T-cell (primary cell): Measurements from ENCODE around the gene PDCD11. TPM values are rescaled to one million over a fixed set of nuclear protein-coding genes. Genes with fewer than 3 reads are reported as not detected.

ENCODE experiments used
- ATAC-seq, 4 experiments: fragments of 200-7000 bp in 3 of 4; fragments of 150-1000 bp in 1 of 4; cut with Tn5 transposase; replicated peaks in 1 of 4; 1 replicate in 3 of 4; 2 replicates in 1 of 4; pipeline ENCODE4 v1.10.0; 2021; ENCODE audit warnings: moderate library complexity in 3 of 4, mild to moderate bottlenecking in 2 of 4, moderate number of reproducible peaks in 1 of 4
- CTCF ChIA-PET, 2 donors: fragments of 300-600 bp; sonication (Branson Sonifier 250); formaldehyde crosslinking; loops; one replicate each; lab custom pipeline; 2022; ENCODE audit warnings: antibody characterized with exemption in 2 of 2; lab: Charles Lee
- POLR2A ChIA-PET, 2 donors: fragments of 300-600 bp; sonication (Branson Sonifier 250); formaldehyde crosslinking; loops; one replicate each; lab custom pipeline; 2022; ENCODE audit warnings: antibody characterized with exemption in 2 of 2; lab: Charles Lee
- DNase-seq, 35 experiments: peaks; one replicate each; pipeline versions ENCODE4 v3.0.0 to v3.0.0-alpha.2; 2013 to 2023
- H3K27ac ChIP-seq: one replicate; pipeline ENCODE4 v1.5.1; 2013; ENCODE audit warnings: low read length
- H3K27me3 ChIP-seq, 2 experiments: replicated peaks in 1 of 2; 1 replicate in 1 of 2; 2 replicates in 1 of 2; pipeline versions ENCODE4 v1.6.1 to v1.7.0; 2013; ENCODE audit warnings: low read length in 1 of 2, mixed read lengths in 1 of 2; ENCODE audit not compliant: control insufficient read depth in 2 of 2, insufficient read depth in 2 of 2; ENCODE audit errors: extremely low read depth in 1 of 2
- H3K36me3 ChIP-seq, 2 donors: 1 replicate in 1 of 2; 2 replicates in 1 of 2; pipeline versions ENCODE4 v1.6.1 to v1.7.0; 2013; ENCODE audit warnings: low read length in 1 of 2; ENCODE audit not compliant: control insufficient read depth in 2 of 2, insufficient read depth in 1 of 2; ENCODE audit errors: extremely low read depth in 1 of 2
- H3K4me1 ChIP-seq, 2 experiments: 1 replicate in 1 of 2; 2 replicates in 1 of 2; pipeline versions ENCODE4 v1.6.1 to v1.7.0; 2013; ENCODE audit warnings: low read length in 2 of 2, mixed read lengths in 1 of 2; ENCODE audit not compliant: insufficient read depth in 2 of 2, control insufficient read depth in 1 of 2; ENCODE audit errors: extremely low read depth in 1 of 2
- H3K4me3 ChIP-seq, 2 donors: 1 replicate in 1 of 2; 2 replicates in 1 of 2; pipeline versions ENCODE4 v1.5.1 to v1.7.0; 2013; ENCODE audit warnings: mild to moderate bottlenecking in 2 of 2, low read length in 1 of 2, moderate library complexity in 1 of 2; ENCODE audit not compliant: control insufficient read depth in 1 of 2; ENCODE audit errors: extremely low read depth in 1 of 2
- H3K9me3 ChIP-seq: 2 replicates; pipeline ENCODE4 v1.7.0; 2013
- H3K27ac Mint-ChIP-seq, 2 donors: one replicate each; pipeline ENCODE4 v1.8.0; 2020 to 2021; ENCODE audit warnings: mild to moderate bottlenecking in 2 of 2, mixed read lengths in 2 of 2
- H3K27me3 Mint-ChIP-seq, 2 donors: one replicate each; pipeline ENCODE4 v1.8.0; 2021 to 2022; ENCODE audit warnings: mixed read lengths in 2 of 2
- H3K36me3 Mint-ChIP-seq: one replicate; pipeline ENCODE4 v1.8.0; 2021; ENCODE audit warnings: mixed read lengths
- H3K4me1 Mint-ChIP-seq, 3 donors: one replicate each; pipeline ENCODE4 v1.8.0; 2020 to 2022; ENCODE audit warnings: mixed read lengths in 3 of 3, mild to moderate bottlenecking in 1 of 3
- H3K4me3 Mint-ChIP-seq, 3 donors: one replicate each; pipeline ENCODE4 v1.8.0; 2020 to 2022; ENCODE audit warnings: mild to moderate bottlenecking in 3 of 3, mixed read lengths in 3 of 3, moderate library complexity in 3 of 3
- H3K9me3 Mint-ChIP-seq, 3 donors: one replicate each; pipeline ENCODE4 v1.8.0; 2020 to 2022; ENCODE audit warnings: mixed read lengths in 3 of 3
- WGBS: methylation state at CpG from one replicate; pipeline ENCODE4 v1.1.5; 2013; ENCODE audit warnings: missing lambda C conversion rate; ENCODE audit not compliant: insufficient coverage; 5-methylcytosine and 5-hydroxymethylcytosine counted together
- total RNA-seq, 35 experiments: library from RNA in 6 of 35; stranded (reverse) in 6 of 35; fragments of 120-200 nt in 1 of 35; gene quantifications; one replicate each; pipeline versions ENCODE4 v1.2.1 to v1.2.4 and lab custom pipeline; 2013 to 2026

The PDCD11 gene
- total RNA-seq, 5 donors from 2014 or later (not counting 1 experiment from before 2014, with no cell fraction given), result 24.0 to 53.3 (median 45.2) TPM

DNA sequence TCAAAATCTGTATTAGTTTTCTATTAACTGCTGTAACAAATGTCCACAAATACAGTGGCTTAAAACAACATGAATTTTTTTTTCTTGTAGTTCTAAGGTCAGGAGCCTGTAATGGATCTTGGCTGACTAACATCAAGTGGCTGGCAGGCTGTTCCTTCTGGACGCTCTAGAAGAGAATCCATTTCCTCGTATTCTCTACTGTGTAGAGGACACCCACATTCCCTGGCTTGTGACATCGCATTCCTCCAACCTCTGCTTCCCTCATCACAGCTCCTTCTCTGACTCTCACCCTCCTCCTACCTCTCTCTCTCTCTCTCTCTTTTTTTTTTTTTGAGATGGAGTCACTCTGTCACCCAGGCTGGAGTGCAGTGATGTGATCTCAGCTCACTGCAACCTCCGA is 67.1 kb downstream of the PDCD11 start:
- H3K4me1 Mint-ChIP-seq, result peaks cover 0 to 16% (median 13%) of the 10 kb centered on the region in 3 donors
- H3K36me3 Mint-ChIP-seq, result no peaks in the 10 kb centered on the region
- no peaks in the 10 kb centered on the region for H3K9me3 Mint-ChIP-seq
- DNase-seq, result no peak
- no peaks in the 10 kb centered on the region for H3K27me3 Mint-ChIP-seq
- WGBS, result 93% methylated on average over 2 of the region's 4 CpGs
- no peak overlapping the region for H3K4me3 Mint-ChIP-seq
- ChIA-PET CTCF (interaction anchor here in 1 of 2 donors (1.2 kb wide), 1 partner anchor 9 kb away, joined by 3 read pairs; no protein-coding TSS in a partner anchor), POLR2A (no interaction called here)
- no peak overlapping the region for H3K27ac Mint-ChIP-seq
- no peaks in the 10 kb centered on the region for H3K27me3 ChIP-seq
- H3K27ac ChIP-seq, result no peak overlapping the region
- ATAC-seq, result no peak
- no peaks in the 10 kb centered on the region for H3K9me3 ChIP-seq
- H3K4me3 ChIP-seq, result no peak overlapping the region
- peaks cover 2 to 16% of the 10 kb centered on the region in 2 experiments for H3K4me1 ChIP-seq
- no peaks in the 10 kb centered on the region for H3K36me3 ChIP-seq

DNA sequence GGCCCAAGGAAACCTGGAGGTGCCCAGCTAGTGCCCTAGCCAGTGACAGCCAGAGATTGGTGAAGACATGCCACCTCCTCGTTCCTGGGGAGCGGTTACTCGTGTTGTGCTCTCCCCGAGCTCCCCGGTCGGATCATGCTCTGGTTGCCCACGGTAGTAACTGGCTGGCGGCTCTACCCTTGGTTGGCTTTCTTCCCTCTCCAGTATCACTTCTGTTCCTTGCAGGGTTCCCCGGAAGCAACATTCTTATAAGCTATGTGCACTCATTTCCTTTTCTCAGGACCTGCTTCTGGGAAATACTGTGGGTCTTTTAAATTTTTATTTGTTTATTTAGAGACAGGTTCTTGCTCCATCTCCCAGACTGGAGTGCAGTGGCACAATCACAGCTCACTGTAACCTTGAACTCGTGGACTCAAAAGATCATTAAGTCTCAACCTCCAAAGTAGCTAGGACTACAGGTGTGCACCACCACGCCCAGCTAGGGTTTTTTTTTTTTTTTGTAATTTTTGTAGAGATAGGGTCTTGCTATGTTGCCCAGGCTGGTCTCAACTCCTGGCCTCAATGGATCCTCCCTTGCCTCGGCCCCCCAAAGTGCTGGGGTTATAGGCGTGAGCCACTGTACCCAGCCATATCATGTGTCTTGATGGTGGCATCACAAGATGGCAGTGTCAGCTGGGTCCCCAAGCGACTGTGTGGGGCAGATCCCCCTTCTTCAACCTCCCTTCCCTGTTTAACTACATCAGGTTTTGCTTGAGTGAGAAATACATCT is 69.2 kb downstream of the PDCD11 start:
- no peak overlapping the region for H3K4me3 ChIP-seq
- ATAC-seq, result no peak
- H3K4me1 ChIP-seq, result peaks cover 0 to 16% of the 10 kb centered on the region in 2 experiments
- H3K4me3 Mint-ChIP-seq, result no peak overlapping the region
- no peak for DNase-seq
- no peaks in the 10 kb centered on the region for H3K27me3 ChIP-seq
- H3K9me3 Mint-ChIP-seq, result no peaks in the 10 kb centered on the region
- no peaks in the 10 kb centered on the region for H3K36me3 Mint-ChIP-seq
- no peaks in the 10 kb centered on the region for H3K9me3 ChIP-seq
- H3K27me3 Mint-ChIP-seq, result no peaks in the 10 kb centered on the region
- WGBS, result 92% methylated on average over 9 of the region's 14 CpGs
- CTCF ChIA-PET, result interaction anchor here (0.6 to 0.7 kb wide), 4 partner anchors 18 to 149 kb away, joined by 3 to 6 read pairs (median 3); no protein-coding TSS in a partner anchor
- peaks cover 6 to 20% (median 18%) of the 10 kb centered on the region in 3 donors for H3K4me1 Mint-ChIP-seq
- no peak overlapping the region for H3K27ac ChIP-seq
- POLR2A ChIA-PET, result no interaction called here
- no peaks in the 10 kb centered on the region for H3K36me3 ChIP-seq
- H3K27ac Mint-ChIP-seq, result no peak overlapping the region

DNA sequence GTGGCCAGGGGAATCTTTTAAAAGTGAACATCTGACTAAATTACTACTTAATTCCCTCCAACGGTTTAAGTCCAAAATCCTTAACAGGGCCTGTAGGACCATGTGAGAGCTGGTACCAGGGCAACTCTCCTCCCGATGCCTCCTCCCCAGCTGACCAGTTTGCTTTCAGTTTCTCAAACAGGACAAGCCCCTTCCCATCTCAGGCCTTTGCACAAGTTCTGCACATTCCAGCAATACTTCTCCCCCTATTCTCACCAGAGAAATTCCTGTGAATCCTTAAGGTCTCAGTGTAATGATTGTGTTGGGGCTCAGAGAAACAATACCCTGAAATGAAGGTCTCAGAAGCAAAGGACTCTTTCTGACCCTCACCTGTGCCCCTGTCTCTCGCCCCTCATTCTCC is 70.3 kb downstream of the PDCD11 start:
- H3K27ac ChIP-seq, result no peak overlapping the region
- peaks cover 18 to 31% (median 27%) of the 10 kb centered on the region in 3 donors for H3K4me1 Mint-ChIP-seq
- H3K9me3 ChIP-seq, result no peaks in the 10 kb centered on the region
- no peaks in the 10 kb centered on the region for H3K36me3 ChIP-seq
- no peaks in the 10 kb centered on the region for H3K9me3 Mint-ChIP-seq
- H3K4me3 Mint-ChIP-seq, result no peak overlapping the region
- DNase-seq (no peak), ATAC-seq (no peak)
- 88% methylated on average over 3 of the region's 3 CpGs for WGBS
- no peaks in the 10 kb centered on the region for H3K27me3 Mint-ChIP-seq
- CTCF ChIA-PET, result no interaction called here
- H3K4me3 ChIP-seq, result no peak overlapping the region
- H3K27me3 ChIP-seq, result no peaks in the 10 kb centered on the region
- H3K4me1 ChIP-seq, result peaks cover 1 to 28% of the 10 kb centered on the region in 2 experiments
- POLR2A ChIA-PET, result no interaction called here
- no peaks in the 10 kb centered on the region for H3K36me3 Mint-ChIP-seq
- H3K27ac Mint-ChIP-seq, result no peak overlapping the region

DNA sequence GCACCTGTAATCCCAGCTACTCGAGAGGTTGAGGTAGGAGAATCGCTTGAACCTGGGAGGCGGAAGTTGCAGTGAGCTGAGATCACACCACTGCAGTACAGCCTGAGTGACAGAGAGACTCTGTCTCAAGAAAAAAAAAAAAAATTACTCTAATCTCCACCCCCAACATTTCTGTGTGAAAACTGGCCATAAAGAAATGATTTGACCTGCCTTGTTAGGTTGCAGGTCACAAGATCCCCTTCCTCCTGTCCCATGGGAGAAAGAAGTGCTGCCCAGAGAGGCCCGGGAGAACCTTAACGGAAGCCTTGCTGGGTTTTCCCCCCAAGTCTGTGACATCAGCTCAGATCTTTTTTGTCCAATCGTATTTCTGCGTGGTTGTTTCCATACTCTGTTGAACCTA is 71.0 kb downstream of the PDCD11 start:
- ATAC-seq, result no peak
- no peaks in the 10 kb centered on the region for H3K36me3 ChIP-seq
- ChIA-PET CTCF (interaction anchor here (0.7 kb wide), 2 partner anchors 15 to 17 kb away, joined by 3 read pairs; partner anchors contain the start of gene CALHM2 (in 1 of the 2)), POLR2A (no interaction called here)
- no peaks in the 10 kb centered on the region for H3K36me3 Mint-ChIP-seq
- H3K27ac ChIP-seq, result no peak overlapping the region
- DNase-seq, result no peak
- peaks cover 4 to 34% of the 10 kb centered on the region in 2 experiments for H3K4me1 ChIP-seq
- H3K4me1 Mint-ChIP-seq, result peaks cover 24 to 38% (median 34%) of the 10 kb centered on the region in 3 donors
- WGBS, result 88% methylated on average over 3 of the region's 7 CpGs
- H3K27me3 ChIP-seq, result no peaks in the 10 kb centered on the region
- H3K9me3 ChIP-seq, result no peaks in the 10 kb centered on the region
- no peak overlapping the region for H3K4me3 ChIP-seq
- no peak overlapping the region for H3K4me3 Mint-ChIP-seq
- peak overlapping the region; percentile 12 to 22 for H3K27ac Mint-ChIP-seq
- no peaks in the 10 kb centered on the region for H3K9me3 Mint-ChIP-seq
- no peaks in the 10 kb centered on the region for H3K27me3 Mint-ChIP-seq

DNA sequence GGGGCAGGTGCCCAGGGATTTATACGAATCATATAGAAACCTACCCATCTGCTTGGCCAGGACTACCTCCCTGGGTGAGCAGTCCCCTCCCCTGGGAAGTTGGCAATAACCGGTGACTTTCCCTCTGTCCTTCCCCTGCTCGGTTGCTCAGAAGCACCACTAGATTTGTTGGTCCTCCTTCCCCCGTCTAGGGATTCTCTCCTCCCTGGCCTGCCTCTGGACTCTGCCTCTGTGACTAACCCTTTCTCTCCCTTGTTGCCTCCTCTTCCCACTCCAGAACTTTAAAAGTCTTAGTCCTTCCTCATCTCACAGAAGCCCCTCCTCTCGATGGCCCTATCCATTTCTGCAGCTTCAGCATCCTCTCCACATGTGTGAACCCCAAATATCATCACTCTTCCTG is 72.8 kb downstream of the PDCD11 start:
- POLR2A ChIA-PET, result no interaction called here

DNA sequence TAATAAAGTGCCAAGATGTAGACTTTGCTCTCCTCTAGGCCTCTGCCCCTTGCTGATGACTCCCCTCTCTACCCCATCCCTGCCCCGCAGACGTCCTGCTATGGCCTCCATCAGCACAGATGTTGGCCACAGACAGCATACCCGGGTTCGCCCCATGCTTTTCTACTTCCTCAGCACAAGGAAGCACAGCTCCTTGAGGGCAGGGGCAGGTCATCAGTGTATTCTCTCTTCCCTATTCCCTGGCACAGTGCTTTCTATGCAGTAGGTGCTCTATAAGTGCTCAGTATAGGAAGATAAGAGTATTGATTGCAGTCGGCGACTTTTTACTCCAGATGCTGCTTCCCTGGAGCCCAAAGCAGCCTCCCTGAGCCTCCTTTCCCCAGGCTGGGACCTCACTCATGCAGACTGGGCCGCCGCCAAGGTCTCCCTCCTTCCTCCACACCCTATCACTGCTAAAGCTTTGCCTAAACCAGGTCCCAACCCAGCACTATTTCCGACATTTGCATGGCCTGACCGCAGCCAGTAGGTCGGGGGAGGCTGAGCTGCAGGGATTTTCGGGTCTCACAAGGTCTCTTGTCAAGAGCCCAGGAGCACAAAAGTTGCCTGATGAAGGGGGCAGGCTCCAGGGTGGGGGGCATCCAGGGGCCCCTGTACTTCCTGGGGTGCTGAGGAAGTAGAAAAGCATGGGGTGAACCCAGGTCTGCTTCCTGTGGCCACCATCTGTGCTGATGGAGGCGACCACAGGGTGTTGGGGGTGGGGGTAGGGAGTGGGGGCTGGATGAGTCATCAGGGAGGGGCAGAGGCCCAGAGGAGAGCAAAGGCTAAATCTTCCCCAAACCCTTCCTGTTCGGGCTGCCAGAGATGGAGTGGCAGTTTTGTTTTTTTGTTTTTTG is 74.6 kb downstream of the PDCD11 start:
- H3K9me3 Mint-ChIP-seq, result no peaks in the 10 kb centered on the region
- H3K4me1 Mint-ChIP-seq, result peaks cover 28 to 54% (median 38%) of the 10 kb centered on the region in 3 donors
- H3K4me3 Mint-ChIP-seq, result peak overlapping the region; percentile 53 to 73 (median 68)
- H3K9me3 ChIP-seq, result no peaks in the 10 kb centered on the region
- 20% methylated on average over 11 of the region's 14 CpGs for WGBS
- peak overlapping the region in 1 of 2 donors; percentile 27 for H3K4me3 ChIP-seq
- peak overlapping the region; percentile 87 for H3K27ac ChIP-seq
- H3K4me1 ChIP-seq, result peaks cover 4 to 45% of the 10 kb centered on the region in 2 experiments
- ATAC-seq, result peak; percentile 86 to 96 (median 94)
- no peaks in the 10 kb centered on the region for H3K27me3 Mint-ChIP-seq
- peak overlapping the region; percentile 92 to 97 for H3K27ac Mint-ChIP-seq
- CTCF ChIA-PET, result interaction anchor here in 1 of 2 donors (1.0 kb wide), 1 partner anchor 20 kb away, joined by 3 read pairs; no protein-coding TSS in a partner anchor
- H3K27me3 ChIP-seq, result no peaks in the 10 kb centered on the region
- POLR2A ChIA-PET, result no interaction called here
- no peaks in the 10 kb centered on the region for H3K36me3 ChIP-seq
- H3K36me3 Mint-ChIP-seq, result no peaks in the 10 kb centered on the region
- DNase-seq, result peak; percentile 45 to 80 (median 66)

More for the DNA sequence above, 72.8 kb downstream of the PDCD11 start:
- H3K27ac Mint-ChIP-seq, result peak overlapping the region; percentile 92 to 97
- ATAC-seq (no peak), DNase-seq (no peak)
- Histone ChIP-seq H3K4me1 (peaks cover 4 to 45% of the 10 kb centered on the region in 2 experiments), H3K9me3 (no peaks in the 10 kb centered on the region), H3K27me3 (no peaks in the 10 kb centered on the region), H3K27ac (no peak overlapping the region), H3K4me3 (no peak overlapping the region), H3K36me3 (no peaks in the 10 kb centered on the region)
- CTCF ChIA-PET, result no interaction called here
- no peaks in the 10 kb centered on the region for H3K27me3 Mint-ChIP-seq
- no peak overlapping the region for H3K4me3 Mint-ChIP-seq
- peaks cover 28 to 48% (median 38%) of the 10 kb centered on the region in 3 donors for H3K4me1 Mint-ChIP-seq
- WGBS, result 95% methylated on average over 5 of the region's 5 CpGs
- no peaks in the 10 kb centered on the region for H3K36me3 Mint-ChIP-seq
- H3K9me3 Mint-ChIP-seq, result no peaks in the 10 kb centered on the region
